Endodermal cell (in vitro differentiated cells): ENCODE data around the gene PAPOLA. TPM values are rescaled to one million over a fixed set of nuclear protein-coding genes. Genes with fewer than 3 reads are reported as not detected.

Source experiments
- DNase-seq: peaks from one replicate; pipeline ENCODE4 v3.0.0-alpha.2; 2017
- H3K27ac ChIP-seq: 2 replicates; pipeline ENCODE4 v1.5.1; 2013; ENCODE audit warnings: mild to moderate bottlenecking, low read depth, low read length, moderate library complexity
- H3K27me3 ChIP-seq: 2 replicates; pipeline ENCODE4 v1.6.1; 2013; ENCODE audit warnings: mild to moderate bottlenecking, low read length, moderate library complexity; ENCODE audit not compliant: insufficient read depth, control insufficient read depth, poor library complexity, severe bottlenecking
- H3K36me3 ChIP-seq: 2 replicates; pipeline ENCODE4 v1.7.0; 2013; ENCODE audit warnings: mild to moderate bottlenecking, low read length, moderate library complexity; ENCODE audit not compliant: control insufficient read depth, insufficient read depth
- H3K4me1 ChIP-seq: one replicate; pipeline ENCODE4 v1.7.0; 2013; ENCODE audit warnings: low read length; ENCODE audit not compliant: control insufficient read depth, insufficient read depth
- H3K4me3 ChIP-seq: 2 replicates; pipeline ENCODE4 v1.5.1; 2013; ENCODE audit warnings: mild to moderate bottlenecking, low read length, moderate library complexity
- H3K9ac ChIP-seq: 2 replicates; pipeline ENCODE4 v1.6.1; 2013; ENCODE audit warnings: mild to moderate bottlenecking, low read length, moderate library complexity; ENCODE audit not compliant: poor library complexity, severe bottlenecking; ENCODE audit errors: extremely low read depth
- H3K9me3 ChIP-seq: 2 replicates; pipeline ENCODE4 v1.6.1; 2013; ENCODE audit warnings: mild to moderate bottlenecking, low read length, moderate library complexity; ENCODE audit not compliant: control insufficient read depth
- H3K27ac Mint-ChIP-seq: 2 replicates; pipeline ENCODE4 v1.8.0; 2020; ENCODE audit warnings: mixed read lengths
- H3K27me3 Mint-ChIP-seq: 2 replicates; pipeline ENCODE4 v1.8.0; 2021; ENCODE audit warnings: mild to moderate bottlenecking, mixed read lengths; ENCODE audit not compliant: insufficient read depth
- H3K36me3 Mint-ChIP-seq: 2 replicates; pipeline ENCODE4 v1.8.0; 2020; ENCODE audit warnings: low read depth, mixed read lengths
- H3K4me1 Mint-ChIP-seq: 2 replicates; pipeline ENCODE4 v1.8.0; 2020; ENCODE audit warnings: mixed read lengths
- H3K4me3 Mint-ChIP-seq: 2 replicates; pipeline ENCODE4 v1.8.0; 2020; ENCODE audit warnings: mild to moderate bottlenecking, moderate library complexity, mixed read lengths
- H3K9me3 Mint-ChIP-seq: 2 replicates; pipeline ENCODE4 v1.8.0; 2020; ENCODE audit warnings: mild to moderate bottlenecking, mixed read lengths
- WGBS, 2 experiments: methylation state at CpG; one replicate each; pipeline versions ENCODE4 v1.1.5 to v1.1.7; 2013; ENCODE audit warnings: missing lambda C conversion rate in 2 of 2, mixed read lengths in 1 of 2; ENCODE audit not compliant: insufficient coverage in 1 of 2, insufficient read length in 1 of 2; 5-methylcytosine and 5-hydroxymethylcytosine counted together
- total RNA-seq, 2 donors: library from RNA; stranded (reverse); fragmentation: NEBNext Ultra II Directional in 1 of 2; extraction: Animal tissue kit (Norgen Biotek cat#: 25700) in 1 of 2; gene quantifications; 2 replicates in 1 of 2; 3 replicates in 1 of 2; pipeline ENCODE4 v1.2.1, GENCODE V29; 2021
- TF ChIP-seq, protein P1 (sequence below): fragments of 200-600 bp; sonication (generic); conservative IDR thresholded peaks from 2 replicates; pipeline ENCODE4 v1.5.0; 2021; ENCODE audit warnings: antibody characterized with exemption, mild to moderate bottlenecking

Gene PAPOLA
- total RNA-seq, 2 donors from 2014 or later = 218 to 225 TPM

DNA sequence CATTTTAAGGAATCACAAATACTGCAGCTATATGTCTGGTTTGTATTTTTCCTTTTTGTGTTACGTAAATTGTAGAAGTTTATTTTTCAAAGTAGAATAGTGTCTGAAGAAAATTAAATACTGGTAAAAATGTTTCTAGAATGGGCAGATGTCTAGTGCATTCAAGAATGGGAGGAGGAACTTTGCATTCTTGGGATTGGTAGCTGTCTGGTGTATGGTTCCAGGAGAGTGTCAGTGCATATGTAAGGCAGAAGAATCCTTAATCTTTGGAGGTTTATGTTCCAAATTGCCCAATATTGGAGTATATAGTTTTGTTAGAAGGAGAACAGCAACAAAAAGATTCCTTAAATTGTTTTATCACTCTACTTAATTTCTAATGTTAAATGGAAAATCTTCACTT, 13.5 kb downstream of the PAPOLA start:
- no peaks in the 10 kb centered on the region for H3K27me3 ChIP-seq
- Mint-ChIP-seq H3K9me3 (no peaks in the 10 kb centered on the region), H3K36me3 (peaks cover 8% of the 10 kb centered on the region), H3K27ac (no peak overlapping the region), H3K4me1 (peaks cover 24% of the 10 kb centered on the region), H3K27me3 (no peaks in the 10 kb centered on the region), H3K4me3 (no peak overlapping the region)
- H3K4me3 ChIP-seq = no peak overlapping the region
- no peak overlapping the region for H3K9ac ChIP-seq
- 100% methylated on average over 1 of the region's 1 CpG for WGBS, 2 experiments
- H3K9me3 ChIP-seq = no peaks in the 10 kb centered on the region
- TF ChIP-seq, protein P1, sequence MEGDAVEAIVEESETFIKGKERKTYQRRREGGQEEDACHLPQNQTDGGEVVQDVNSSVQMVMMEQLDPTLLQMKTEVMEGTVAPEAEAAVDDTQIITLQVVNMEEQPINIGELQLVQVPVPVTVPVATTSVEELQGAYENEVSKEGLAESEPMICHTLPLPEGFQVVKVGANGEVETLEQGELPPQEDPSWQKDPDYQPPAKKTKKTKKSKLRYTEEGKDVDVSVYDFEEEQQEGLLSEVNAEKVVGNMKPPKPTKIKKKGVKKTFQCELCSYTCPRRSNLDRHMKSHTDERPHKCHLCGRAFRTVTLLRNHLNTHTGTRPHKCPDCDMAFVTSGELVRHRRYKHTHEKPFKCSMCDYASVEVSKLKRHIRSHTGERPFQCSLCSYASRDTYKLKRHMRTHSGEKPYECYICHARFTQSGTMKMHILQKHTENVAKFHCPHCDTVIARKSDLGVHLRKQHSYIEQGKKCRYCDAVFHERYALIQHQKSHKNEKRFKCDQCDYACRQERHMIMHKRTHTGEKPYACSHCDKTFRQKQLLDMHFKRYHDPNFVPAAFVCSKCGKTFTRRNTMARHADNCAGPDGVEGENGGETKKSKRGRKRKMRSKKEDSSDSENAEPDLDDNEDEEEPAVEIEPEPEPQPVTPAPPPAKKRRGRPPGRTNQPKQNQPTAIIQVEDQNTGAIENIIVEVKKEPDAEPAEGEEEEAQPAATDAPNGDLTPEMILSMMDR = no peak
- H3K36me3 ChIP-seq = peaks cover 10% of the 10 kb centered on the region
- peaks cover 5% of the 10 kb centered on the region for H3K4me1 ChIP-seq
- no peak for DNase-seq
- no peak overlapping the region for H3K27ac ChIP-seq

DNA sequence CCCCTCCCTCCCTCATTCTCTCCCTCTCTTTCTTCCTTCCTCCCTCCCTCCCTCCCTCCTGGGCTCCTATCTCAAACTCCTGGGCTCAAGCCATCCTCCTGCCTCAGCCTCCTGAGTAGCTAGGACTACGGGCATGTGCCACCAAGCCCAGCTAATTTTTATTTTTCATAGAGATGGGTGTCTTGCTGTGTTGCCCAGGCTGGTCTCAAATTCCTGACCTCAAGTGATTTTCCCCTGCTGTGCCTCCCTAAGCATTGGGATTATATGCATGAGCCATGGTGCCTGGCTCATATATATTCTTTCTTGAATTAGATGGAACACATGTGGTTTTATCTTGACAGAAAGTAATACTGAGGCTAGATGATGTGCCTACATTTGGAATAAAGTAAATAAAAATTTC, 14.2 kb downstream of the PAPOLA start:
- no peaks in the 10 kb centered on the region for H3K27me3 Mint-ChIP-seq
- Histone ChIP-seq H3K4me1 (peaks cover 5% of the 10 kb centered on the region), H3K9ac (no peak overlapping the region), H3K36me3 (peaks cover 15% of the 10 kb centered on the region), H3K27ac (no peak overlapping the region), H3K4me3 (no peak overlapping the region), H3K9me3 (no peaks in the 10 kb centered on the region), H3K27me3 (no peaks in the 10 kb centered on the region)
- TF ChIP-seq, protein P1 = no peak
- DNase-seq = no peak
- H3K9me3 Mint-ChIP-seq = no peaks in the 10 kb centered on the region
- H3K4me3 Mint-ChIP-seq = no peak overlapping the region
- peaks cover 24% of the 10 kb centered on the region for H3K4me1 Mint-ChIP-seq
- H3K27ac Mint-ChIP-seq = no peak overlapping the region
- peaks cover 13% of the 10 kb centered on the region for H3K36me3 Mint-ChIP-seq
- WGBS, 2 experiments = 80 to 91% methylated on average over 1 of the region's 1 CpG

DNA sequence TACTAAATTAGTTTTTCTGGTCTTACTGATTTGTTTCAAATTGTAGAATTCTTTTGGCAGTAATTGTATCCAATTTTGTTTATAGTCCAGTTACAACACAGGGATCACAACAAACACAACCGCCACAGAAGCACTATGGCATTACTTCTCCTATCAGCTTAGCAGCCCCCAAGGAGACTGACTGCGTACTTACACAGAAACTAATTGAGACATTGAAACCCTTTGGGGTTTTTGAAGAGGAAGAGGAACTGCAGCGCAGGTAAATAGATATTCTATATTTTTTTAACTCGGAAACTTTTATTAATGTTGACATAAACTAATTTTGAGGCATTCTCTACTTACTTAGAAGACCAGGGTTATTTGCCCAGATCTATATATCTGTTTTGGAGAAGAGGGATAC, 17.8 kb downstream of the PAPOLA start:
- Histone ChIP-seq H3K27ac (no peak overlapping the region), H3K36me3 (peaks cover 49% of the 10 kb centered on the region), H3K27me3 (no peaks in the 10 kb centered on the region), H3K9me3 (no peaks in the 10 kb centered on the region), H3K9ac (no peak overlapping the region), H3K4me1 (no peaks in the 10 kb centered on the region), H3K4me3 (no peak overlapping the region)
- Mint-ChIP-seq H3K4me1 (peaks cover 9% of the 10 kb centered on the region), H3K9me3 (no peaks in the 10 kb centered on the region), H3K4me3 (no peak overlapping the region), H3K27ac (no peak overlapping the region), H3K36me3 (peaks cover 30% of the 10 kb centered on the region), H3K27me3 (no peaks in the 10 kb centered on the region)
- DNase-seq = no peak
- whole genome bisulfite sequencing, 2 experiments = 93% methylated on average over 2 of the region's 4 CpGs; no CpG with 5 or more reads in 1 of the 2 experiments
- TF ChIP-seq, protein P1 = no peak
